Spleen (tissue), 11 donors: ENCODE measurements around the gene RAD23B. TPM values are rescaled to one million over a fixed set of nuclear protein-coding genes. Genes with fewer than 3 reads are reported as not detected.

Source experiments
- DNase-seq: peaks from one replicate; pipeline ENCODE4 v3.0.0-alpha.2; 2020
- H3K27ac ChIP-seq, 8 donors: fragments of 200-600 bp; sonication (generic) in 7 of 8; 1 replicate in 4 of 8; 2 replicates in 4 of 8; pipeline versions ENCODE4 v1.5.0 to v1.8.0; 2016 to 2021; ENCODE audit warnings: inconsistent platforms in 4 of 8, mild to moderate bottlenecking in 4 of 8, moderate library complexity in 1 of 8
- H3K27me3 ChIP-seq, 7 donors: fragments of 200-600 bp; sonication (generic) in 6 of 7; replicated peaks in 1 of 7; 1 replicate in 4 of 7; 2 replicates in 3 of 7; pipeline versions ENCODE4 v1.5.0 to v1.8.0; 2016 to 2021; ENCODE audit warnings: inconsistent platforms in 3 of 7, mild to moderate bottlenecking in 1 of 7
- H3K36me3 ChIP-seq, 6 donors: fragments of 200-600 bp; sonication (generic) in 5 of 6; 1 replicate in 4 of 6; 2 replicates in 2 of 6; pipeline versions ENCODE4 v1.5.0 to v1.8.0; 2016 to 2021; ENCODE audit warnings: inconsistent platforms in 2 of 6
- H3K4me1 ChIP-seq, 6 donors: fragments of 200-600 bp; sonication (generic) in 5 of 6; 1 replicate in 3 of 6; 2 replicates in 3 of 6; pipeline versions ENCODE4 v1.5.0 to v1.8.0; 2016 to 2021; ENCODE audit warnings: inconsistent platforms in 3 of 6
- H3K4me3 ChIP-seq, 8 donors: fragments of 200-600 bp; sonication (generic) in 7 of 8; 1 replicate in 4 of 8; 2 replicates in 4 of 8; pipeline versions ENCODE4 v1.5.0 to v1.8.0; 2016 to 2021; ENCODE audit warnings: inconsistent platforms in 4 of 8, mild to moderate bottlenecking in 4 of 8, moderate library complexity in 2 of 8
- H3K9me3 ChIP-seq, 8 donors: fragments of 200-600 bp; sonication (generic) in 7 of 8; 1 replicate in 4 of 8; 2 replicates in 4 of 8; pipeline versions ENCODE4 v1.5.0 to v1.8.0; 2016 to 2021; ENCODE audit warnings: inconsistent platforms in 4 of 8
- CTCF ChIP-seq, 11 experiments: fragments of 200-600 bp in 7 of 11; fragments of 450-650 bp in 4 of 11; sonication (generic) in 4 of 11; IDR thresholded peaks in 8 of 11; conservative IDR thresholded peaks in 3 of 11; 1 replicate in 7 of 11; 2 replicates in 4 of 11; pipeline versions ENCODE4 v1.4.0 to v1.8.0; 2016 to 2021; ENCODE audit warnings: antibody characterized with exemption in 11 of 11, inconsistent platforms in 4 of 11, mild to moderate bottlenecking in 1 of 11
- POLR2A ChIP-seq, 3 donors: fragments of 450-650 bp; IDR thresholded peaks; one replicate each; pipeline ENCODE4 v1.5.1; 2017; ENCODE audit warnings: antibody characterized with exemption in 3 of 3, mild to moderate bottlenecking in 1 of 3
- POLR2AphosphoS5 ChIP-seq, 3 donors: sonication (generic); formaldehyde crosslinking; IDR thresholded peaks; one replicate each; pipeline ENCODE4 v1.5.1; 2017; ENCODE audit warnings: antibody characterized with exemption in 3 of 3
- WGBS, 5 donors: extraction: QIAGEN DNeasy Blood & Tissue Kit in 3 of 5; methylation state at CpG; one replicate each; pipeline versions ENCODE4 v1.1.5 to v1.1.7; 2013 to 2018; 5-methylcytosine and 5-hydroxymethylcytosine counted together
- intact Hi-C: fragments of 100-400 bp; cut with DNase I; formaldehyde crosslinking; loops from one replicate; pipeline ENCODE4 v1.15.0; 2023; ENCODE audit warnings: low total_unique reads
- polyA plus RNA-seq, 3 donors: library from polyadenylated mRNA; stranded (reverse); fragments of 200-250 nt; gene quantifications; one replicate each; pipeline ENCODE4 v1.2.1, GENCODE V29; 2013
- total RNA-seq, 7 donors: library from RNA; depleted of rRNA in 3 of 7; stranded (reverse); fragments of >200 nt in 3 of 7; fragmentation: NEBNext Ultra II Directional in 4 of 7; extraction: Animal tissue kit (Norgen Biotek cat#: 25700) in 4 of 7; gene quantifications; one replicate each; pipeline versions ENCODE4 v1.1.0 to v1.2.1, GENCODE V29; 2016 to 2021
- donor health status: healthy with polysubstance abuse.
- donor health status: DM: no; HTN: no; CAD: no; lungs with moderate emphysema.
- donor health status: DM: no; HTN: no; CAD: no.
- donor health status: Bipolar disorder and iron deficiency.
- donor health status: healthy.
- donor health status: DM: no; HTN: no; CAD: no.
- donor health status: DM: yes; HTN: yes; CAD: no.

RAD23B gene
- total and polyA plus RNA-seq, 10 donors, result 21.3 to 91.9 (median 64.5) TPM

- H3K4me3 ChIP-seq, result no peak overlapping the region
- H3K27me3 ChIP-seq, result no peaks in the 10 kb centered on the region
- 81 to 87% (median 82%) methylated on average over 5 of the region's 5 CpGs for WGBS, 5 donors
- peaks cover 5 to 72% (median 30%) of the 10 kb centered on the region in 6 donors for H3K4me1 ChIP-seq
- DNase-seq, result peak; percentile 75
- peak overlapping the region in 6 of 8 donors; percentile 17 to 82 (median 55) for H3K27ac ChIP-seq
- no peaks in the 10 kb centered on the region for H3K9me3 ChIP-seq
- intact Hi-C loops, result no loop called here
- TF ChIP-seq POLR2AphosphoS5 (IDR thresholded peaks at IDR 0.05), result peak in 1 of 3 donors; percentile 45
- TF ChIP-seq POLR2A (IDR thresholded peaks at IDR 0.05), result no peak
- H3K36me3 ChIP-seq, result peaks cover 0 to 88% (median 28%) of the 10 kb centered on the region in 6 donors
Measured at GRCh38 chr9:107316795-107317661, 33.9 kb downstream of the RAD23B start.

- WGBS, 5 donors, result 77 to 85% (median 77%) methylated on average over 5 of the region's 5 CpGs
- intact Hi-C loops, result no loop called here
- Histone ChIP-seq H3K4me1 (peaks cover 2 to 49% (median 24%) of the 10 kb centered on the region in 6 donors), H3K4me3 (no peak overlapping the region), H3K27ac (peak overlapping the region in 6 of 8 donors; percentile 7 to 67 (median 50)), H3K27me3 (no peaks in the 10 kb centered on the region), H3K9me3 (peaks cover 0 to 8% (median 0%) of the 10 kb centered on the region in 8 donors), H3K36me3 (peaks cover 0 to 100% (median 57%) of the 10 kb centered on the region in 6 donors)
- no peak for DNase-seq
- no peak for TF ChIP-seq CTCF (IDR thresholded peaks at IDR 0.05 in 8 of 11, conservative IDR thresholded peaks at IDR 0.05 in 3 of 11)
- TF ChIP-seq POLR2AphosphoS5 (IDR thresholded peaks at IDR 0.05), result no peak
- no peak for TF ChIP-seq POLR2A (IDR thresholded peaks at IDR 0.05)
Measured at GRCh38 chr9:107322643-107323042, 39.6 kb downstream of the RAD23B start.

- 70 to 94% (median 78%) methylated on average over 4 of the region's 4 CpGs for WGBS, 5 donors
- TF ChIP-seq POLR2A (IDR thresholded peaks at IDR 0.05) (no peak), POLR2AphosphoS5 (IDR thresholded peaks at IDR 0.05) (no peak), CTCF (IDR thresholded peaks at IDR 0.05 in 8 of 11, conservative IDR thresholded peaks at IDR 0.05 in 3 of 11) (no peak)
- peaks cover 0 to 8% (median 0%) of the 10 kb centered on the region in 8 donors for H3K9me3 ChIP-seq
- H3K36me3 ChIP-seq, result peaks cover 0 to 100% (median 57%) of the 10 kb centered on the region in 6 donors
- peaks cover 0 to 38% (median 17%) of the 10 kb centered on the region in 6 donors for H3K4me1 ChIP-seq
- peak overlapping the region in 5 of 8 donors; percentile 33 to 67 (median 51) for H3K27ac ChIP-seq
- intact Hi-C loops, result no loop called here
- no peak overlapping the region for H3K4me3 ChIP-seq
- no peak for DNase-seq
- no peaks in the 10 kb centered on the region for H3K27me3 ChIP-seq
Measured at GRCh38 chr9:107323836-107324585, 40.9 kb downstream of the RAD23B start.

- TF ChIP-seq CTCF (IDR thresholded peaks at IDR 0.05 in 8 of 11, conservative IDR thresholded peaks at IDR 0.05 in 3 of 11), result no peak
- no peak for TF ChIP-seq POLR2A (IDR thresholded peaks at IDR 0.05)
- TF ChIP-seq POLR2AphosphoS5 (IDR thresholded peaks at IDR 0.05), result no peak
- no peaks in the 10 kb centered on the region for H3K27me3 ChIP-seq
- intact Hi-C loops, result no loop called here
- H3K36me3 ChIP-seq, result peaks cover 5 to 100% (median 63%) of the 10 kb centered on the region in 6 donors
- no peak overlapping the region for H3K27ac ChIP-seq
- H3K4me1 ChIP-seq, result peaks cover 0 to 38% (median 17%) of the 10 kb centered on the region in 6 donors
- H3K9me3 ChIP-seq, result peaks cover 0 to 8% (median 0%) of the 10 kb centered on the region in 8 donors
- WGBS, 5 donors, result 88 to 100% (median 95%) methylated on average over 1 of the region's 1 CpG
- no peak overlapping the region for H3K4me3 ChIP-seq
- DNase-seq, result no peak
Measured at GRCh38 chr9:107325842-107326241, 42.8 kb downstream of the RAD23B start.
